Caco-2 (cell line): ENCODE data around the gene LPCAT1. TPM values are rescaled to one million over a fixed set of nuclear protein-coding genes. Genes with fewer than 3 reads are reported as not detected.

Experiments
- BruUV-seq: library from RNA; stranded (reverse); fragments of 400-500 nt; replicated peaks from 2 replicates; lab custom pipeline; 2021; lab: Mats Ljungman, UMichigan
- CTCF ChIA-PET: fragments of 300-600 bp; sonication (Branson Sonifier 250); formaldehyde crosslinking; loops from one replicate; lab custom pipeline; 2022; ENCODE audit warnings: antibody characterized with exemption; lab: Charles Lee
- POLR2A ChIA-PET: fragments of 300-600 bp; sonication (Branson Sonifier 250); formaldehyde crosslinking; loops from one replicate; lab custom pipeline; 2022; ENCODE audit warnings: antibody characterized with exemption; lab: Charles Lee
- DNase-seq, 2 experiments: peaks; one replicate each; pipeline versions ENCODE4 v3.0.0 to v3.0.0-alpha.2; 2020 to 2022
- H3K27me3 ChIP-seq: replicated peaks from 2 replicates; pipeline ENCODE4 v1.6.0; 2011; ENCODE audit warnings: low read length; ENCODE audit not compliant: control insufficient read depth, insufficient read depth
- H3K36me3 ChIP-seq: 2 replicates; pipeline ENCODE4 v1.5.1; 2011; ENCODE audit warnings: low read length; ENCODE audit not compliant: control insufficient read depth, insufficient read depth
- H3K4me1 ChIP-seq: fragments of 250-450 bp; sonication (Bioruptor Pico); 2 replicates; pipeline ENCODE4 v1.5.1; 2020; ENCODE audit warnings: mild to moderate bottlenecking
- H3K4me3 ChIP-seq: 2 replicates; pipeline ENCODE4 v1.5.1; 2011; ENCODE audit warnings: low read depth, mild to moderate bottlenecking, control low read depth, low read length
- H3K9me3 ChIP-seq: fragments of 250-450 bp; sonication (Bioruptor Pico); 2 replicates; pipeline ENCODE4 v1.5.1; 2020; ENCODE audit warnings: mild to moderate bottlenecking, moderate library complexity
- H3K27ac Mint-ChIP-seq: one replicate; pipeline ENCODE4 v1.8.0; 2022; ENCODE audit warnings: mixed read lengths; ENCODE audit not compliant: unreplicated experiment
- H3K27me3 Mint-ChIP-seq: one replicate; pipeline ENCODE4 v1.8.0; 2022; ENCODE audit warnings: mixed read lengths; ENCODE audit not compliant: insufficient read depth, unreplicated experiment
- H3K36me3 Mint-ChIP-seq: one replicate; pipeline ENCODE4 v1.8.0; 2022; ENCODE audit warnings: mild to moderate bottlenecking, mixed read lengths; ENCODE audit not compliant: insufficient read depth, unreplicated experiment
- H3K4me1 Mint-ChIP-seq: one replicate; pipeline ENCODE4 v1.8.0; 2022; ENCODE audit warnings: low read depth, mixed read lengths; ENCODE audit not compliant: unreplicated experiment
- H3K4me3 Mint-ChIP-seq: one replicate; pipeline ENCODE4 v1.8.0; 2022; ENCODE audit warnings: mild to moderate bottlenecking, moderate library complexity, mixed read lengths; ENCODE audit not compliant: unreplicated experiment
- H3K9me3 Mint-ChIP-seq: one replicate; pipeline ENCODE4 v1.8.0; 2022; ENCODE audit warnings: mixed read lengths; ENCODE audit not compliant: unreplicated experiment
- intact Hi-C: fragments of 100-400 bp; cut with micrococcal nuclease; formaldehyde crosslinking; loops from one replicate; pipeline ENCODE4 v1.10.0; 2022; ENCODE audit not compliant: unreplicated experiment
- total RNA-seq: library from RNA; stranded (reverse); gene quantifications from 2 replicates; pipeline ENCODE4 v1.2.3, GENCODE V29; 2022
- TF ChIP-seq, protein P1 (sequence below), 2 experiments: fragments of 200-600 bp in 1 of 2; IDR thresholded peaks; 1 replicate in 1 of 2; 2 replicates in 1 of 2; pipeline versions ENCODE4 v1.5.1 to v1.8.0; 2011 to 2022; ENCODE audit warnings: antibody characterized with exemption in 1 of 2, control low read depth in 1 of 2, inconsistent platforms in 1 of 2, low read depth in 1 of 2, low read length in 1 of 2, mild to moderate bottlenecking in 1 of 2, moderate library complexity in 1 of 2; ENCODE audit not compliant: insufficient read depth in 1 of 2, severe bottlenecking in 1 of 2, unreplicated experiment in 1 of 2

Gene LPCAT1
- total RNA-seq, 1 experiment from 2014 or later = 52.8 TPM

DNA sequence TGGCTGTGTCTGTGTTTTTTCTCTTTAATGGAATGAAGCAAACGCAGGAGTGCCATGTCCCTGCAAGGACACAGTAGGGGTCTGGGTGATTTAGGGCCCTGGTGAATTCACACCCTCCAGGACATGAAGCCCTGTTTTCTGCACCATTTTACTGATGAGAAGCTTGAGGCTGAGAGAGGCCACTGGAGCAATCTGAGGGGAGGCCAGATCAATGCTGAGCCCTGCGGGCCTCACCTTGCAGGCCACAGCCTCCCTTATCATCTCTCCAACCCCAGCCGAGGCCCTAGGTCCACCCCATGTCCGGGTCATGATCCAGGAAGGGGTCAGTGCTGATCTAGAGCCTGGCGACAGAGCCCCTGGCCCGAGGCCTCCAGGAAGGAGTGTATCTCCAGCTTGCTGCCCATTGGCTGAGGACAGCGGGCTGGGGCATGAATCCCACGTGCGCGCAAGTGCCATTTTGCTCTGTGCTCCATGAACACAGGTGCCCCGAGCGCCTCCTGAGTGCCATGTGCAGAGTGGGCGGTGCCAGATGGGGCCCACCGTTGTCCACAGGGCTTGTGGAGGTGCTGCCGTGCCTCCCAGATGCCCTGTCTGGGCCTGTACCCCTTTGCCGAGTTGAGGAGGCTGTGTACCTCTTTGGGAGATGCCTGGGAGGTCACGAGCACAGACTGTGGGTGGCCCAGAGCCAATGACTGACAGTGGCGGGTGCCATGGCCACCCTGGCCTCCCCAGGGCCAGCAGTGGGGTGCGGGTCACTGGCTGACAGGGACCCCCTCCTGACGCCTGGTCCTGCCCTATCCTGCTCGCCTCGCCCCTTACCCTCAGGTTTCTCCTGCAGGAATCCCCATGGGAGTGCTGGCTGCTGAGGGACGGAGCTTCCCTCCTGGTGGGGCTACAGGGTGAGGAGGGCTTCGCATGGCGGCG is 32.3 kb upstream of the LPCAT1 start:
- Histone ChIP-seq H3K4me3 (no peak overlapping the region), H3K36me3 (no peaks in the 10 kb centered on the region), H3K27me3 (no peaks in the 10 kb centered on the region), H3K4me1 (no peaks in the 10 kb centered on the region), H3K9me3 (no peaks in the 10 kb centered on the region)
- no peak for DNase-seq
- no TSS peak for BruUV-seq
- Mint-ChIP-seq H3K9me3 (no peaks in the 10 kb centered on the region), H3K4me1 (no peaks in the 10 kb centered on the region), H3K4me3 (no peak overlapping the region), H3K27ac (no peak overlapping the region), H3K36me3 (no peaks in the 10 kb centered on the region), H3K27me3 (no peaks in the 10 kb centered on the region)
- ChIA-PET CTCF (no interaction called here), POLR2A (no interaction called here)
- TF ChIP-seq, protein P1, sequence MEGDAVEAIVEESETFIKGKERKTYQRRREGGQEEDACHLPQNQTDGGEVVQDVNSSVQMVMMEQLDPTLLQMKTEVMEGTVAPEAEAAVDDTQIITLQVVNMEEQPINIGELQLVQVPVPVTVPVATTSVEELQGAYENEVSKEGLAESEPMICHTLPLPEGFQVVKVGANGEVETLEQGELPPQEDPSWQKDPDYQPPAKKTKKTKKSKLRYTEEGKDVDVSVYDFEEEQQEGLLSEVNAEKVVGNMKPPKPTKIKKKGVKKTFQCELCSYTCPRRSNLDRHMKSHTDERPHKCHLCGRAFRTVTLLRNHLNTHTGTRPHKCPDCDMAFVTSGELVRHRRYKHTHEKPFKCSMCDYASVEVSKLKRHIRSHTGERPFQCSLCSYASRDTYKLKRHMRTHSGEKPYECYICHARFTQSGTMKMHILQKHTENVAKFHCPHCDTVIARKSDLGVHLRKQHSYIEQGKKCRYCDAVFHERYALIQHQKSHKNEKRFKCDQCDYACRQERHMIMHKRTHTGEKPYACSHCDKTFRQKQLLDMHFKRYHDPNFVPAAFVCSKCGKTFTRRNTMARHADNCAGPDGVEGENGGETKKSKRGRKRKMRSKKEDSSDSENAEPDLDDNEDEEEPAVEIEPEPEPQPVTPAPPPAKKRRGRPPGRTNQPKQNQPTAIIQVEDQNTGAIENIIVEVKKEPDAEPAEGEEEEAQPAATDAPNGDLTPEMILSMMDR (IDR thresholded peaks at IDR 0.05; ENCODE audit: insufficient read depth in 1 of 2, low read depth in 1 of 2, low read length in 1 of 2, severe bottlenecking in 1 of 2, unreplicated experiment in 1 of 2) = no peak
- intact Hi-C loops = no loop called here

DNA sequence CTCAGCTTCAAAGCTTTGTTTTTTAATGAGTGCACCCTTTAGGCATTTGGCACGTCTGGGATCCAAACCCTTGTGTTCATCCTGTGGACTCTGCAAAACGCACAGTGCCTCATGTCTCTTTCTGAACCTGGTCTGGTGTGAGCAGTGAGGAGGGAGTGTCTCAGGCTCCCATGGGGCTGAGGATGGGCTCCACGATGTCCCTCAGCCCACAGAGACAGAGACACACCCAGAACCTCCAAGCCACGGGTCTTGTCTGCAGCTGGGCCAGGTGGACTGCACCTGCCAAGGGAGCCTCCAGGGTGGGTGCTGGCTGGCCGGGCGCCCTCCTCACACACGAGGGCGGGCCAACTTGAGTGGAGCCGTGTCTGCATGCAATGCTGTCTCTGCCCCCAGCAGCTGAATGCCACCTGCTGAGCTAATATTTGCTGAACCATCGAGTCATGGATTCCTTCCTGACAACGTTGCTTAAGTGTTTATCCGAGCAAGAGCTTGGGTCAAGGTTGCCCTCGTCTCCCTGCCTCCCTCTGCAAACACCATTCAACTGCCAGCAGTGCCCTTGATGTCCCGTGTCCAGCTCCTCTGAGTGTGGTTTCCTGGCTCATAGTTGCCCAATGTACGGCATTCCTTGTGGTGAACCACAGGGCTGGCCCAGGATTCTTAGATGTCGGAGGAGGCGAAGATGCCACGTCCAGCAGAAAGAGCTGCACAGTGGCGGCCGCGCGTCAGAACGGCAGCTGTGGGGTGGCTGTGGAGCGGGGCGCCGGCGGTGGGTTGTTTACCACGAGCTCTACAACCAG is 31.4 kb upstream of the LPCAT1 start:
- no peak overlapping the region for H3K4me3 Mint-ChIP-seq
- H3K4me1 Mint-ChIP-seq = no peaks in the 10 kb centered on the region
- Histone ChIP-seq H3K4me1 (no peaks in the 10 kb centered on the region), H3K36me3 (no peaks in the 10 kb centered on the region), H3K4me3 (no peak overlapping the region), H3K9me3 (no peaks in the 10 kb centered on the region), H3K27me3 (no peaks in the 10 kb centered on the region)
- intact Hi-C loops = no loop called here
- no peak overlapping the region for H3K27ac Mint-ChIP-seq
- ChIA-PET POLR2A (no interaction called here), CTCF (no interaction called here)
- no peaks in the 10 kb centered on the region for H3K9me3 Mint-ChIP-seq
- no peaks in the 10 kb centered on the region for H3K36me3 Mint-ChIP-seq
- TF ChIP-seq, protein P1 (IDR thresholded peaks at IDR 0.05; ENCODE audit: insufficient read depth in 1 of 2, low read depth in 1 of 2, low read length in 1 of 2, severe bottlenecking in 1 of 2, unreplicated experiment in 1 of 2) = no peak
- BruUV-seq = no TSS peak
- no peaks in the 10 kb centered on the region for H3K27me3 Mint-ChIP-seq
- DNase-seq = no peak

DNA sequence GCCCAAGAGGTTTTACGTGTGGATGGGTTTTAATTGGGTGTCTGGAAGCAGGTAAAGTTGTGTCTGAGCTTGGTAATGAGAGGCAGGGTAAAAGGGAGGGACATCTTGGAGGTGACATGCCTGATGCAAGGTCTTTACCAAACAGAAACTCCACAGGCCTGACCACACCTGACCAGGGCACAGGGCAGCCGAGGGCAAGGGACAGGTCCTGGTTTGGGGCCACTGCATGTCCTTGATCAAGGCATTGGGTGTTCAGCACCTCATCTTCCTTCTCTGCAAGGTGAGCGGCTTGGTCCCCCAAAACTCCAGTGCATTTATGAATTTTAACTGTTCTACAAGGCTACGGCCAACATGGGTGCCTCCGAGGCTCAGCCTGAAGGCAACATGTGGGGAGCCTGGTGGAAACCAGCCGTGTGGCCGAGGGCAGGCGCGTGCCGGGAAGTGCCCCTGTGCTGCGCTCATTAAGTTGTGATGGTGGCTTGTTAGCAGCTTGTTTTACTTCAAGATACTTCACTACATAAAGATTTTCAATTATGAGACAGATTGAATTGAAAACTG is 30.7 kb upstream of the LPCAT1 start:
- ChIA-PET POLR2A (no interaction called here), CTCF (no interaction called here)
- BruUV-seq = no TSS peak
- no peak overlapping the region for H3K4me3 ChIP-seq
- H3K36me3 ChIP-seq = no peaks in the 10 kb centered on the region
- no peak overlapping the region for H3K4me3 Mint-ChIP-seq
- H3K36me3 Mint-ChIP-seq = no peaks in the 10 kb centered on the region
- TF ChIP-seq, protein P1 (IDR thresholded peaks at IDR 0.05; ENCODE audit: insufficient read depth in 1 of 2, low read depth in 1 of 2, low read length in 1 of 2, severe bottlenecking in 1 of 2, unreplicated experiment in 1 of 2) = no peak
- no peak overlapping the region for H3K27ac Mint-ChIP-seq
- H3K4me1 Mint-ChIP-seq = no peaks in the 10 kb centered on the region
- no peaks in the 10 kb centered on the region for H3K27me3 ChIP-seq
- no peaks in the 10 kb centered on the region for H3K9me3 ChIP-seq
- H3K27me3 Mint-ChIP-seq = no peaks in the 10 kb centered on the region
- no peaks in the 10 kb centered on the region for H3K9me3 Mint-ChIP-seq
- intact Hi-C loops = no loop called here
- DNase-seq = no peak
- H3K4me1 ChIP-seq = no peaks in the 10 kb centered on the region
